DOHH2 (cell line): ENCODE data around the gene TCF12.

Experiments used
- H3F3A ChIP-seq: fragments of 200-600 bp; sonication (generic), shearing (Covaris generic); 2 replicates; pipeline ENCODE4 v1.6.0; 2016; ENCODE audit warnings: antibody characterized with exemption, mild to moderate bottlenecking; ENCODE audit not compliant: control insufficient read depth, insufficient read depth
- H3K27ac ChIP-seq: fragments of 200-600 bp; sonication (generic); 2 replicates; pipeline ENCODE4 v1.5.1; 2014; ENCODE audit warnings: low read depth, mild to moderate bottlenecking, low read length, moderate library complexity
- H3K27me3 ChIP-seq: fragments of 200-600 bp; sonication (generic); 2 replicates; pipeline ENCODE4 v1.6.1; 2014; ENCODE audit warnings: mild to moderate bottlenecking, low read length, mixed read lengths; ENCODE audit not compliant: control insufficient read depth
- H3K36me3 ChIP-seq: fragments of 200-600 bp; sonication (generic); 2 replicates; pipeline ENCODE4 v1.6.1; 2014; ENCODE audit warnings: mild to moderate bottlenecking, low read length, moderate library complexity, mixed read lengths; ENCODE audit not compliant: control insufficient read depth
- H3K4me1 ChIP-seq: fragments of 200-600 bp; sonication (generic); 2 replicates; pipeline ENCODE4 v1.6.1; 2014; ENCODE audit warnings: mild to moderate bottlenecking, low read length, mixed read lengths; ENCODE audit not compliant: control insufficient read depth
- H3K4me2 ChIP-seq: fragments of 200-600 bp; sonication (generic); 2 replicates; pipeline ENCODE4 v1.6.0; 2014; ENCODE audit warnings: mild to moderate bottlenecking, low read length, moderate library complexity
- H3K4me3 ChIP-seq: fragments of 200-600 bp; sonication (generic); 2 replicates; pipeline ENCODE4 v1.5.1; 2014; ENCODE audit warnings: mild to moderate bottlenecking, low read length, mixed read lengths
- H3K79me2 ChIP-seq: fragments of 200-600 bp; sonication (generic); 2 replicates; pipeline ENCODE4 v1.6.1; 2014; ENCODE audit warnings: mild to moderate bottlenecking, low read length, mixed read lengths; ENCODE audit not compliant: control insufficient read depth
- H3K9me2 ChIP-seq: fragments of 200-600 bp; sonication (generic); replicated peaks from 2 replicates; pipeline ENCODE4 v1.6.1; 2014; ENCODE audit warnings: mild to moderate bottlenecking, low read length, mixed read lengths; ENCODE audit not compliant: control insufficient read depth
- H3K9me3 ChIP-seq: fragments of 200-600 bp; sonication (generic); 2 replicates; pipeline ENCODE4 v1.6.1; 2014; ENCODE audit warnings: antibody characterized with exemption, low read length, mixed read lengths; ENCODE audit not compliant: control insufficient read depth, insufficient read depth
- H4K20me1 ChIP-seq: fragments of 200-600 bp; sonication (generic); 2 replicates; pipeline ENCODE4 v1.6.0; 2014; ENCODE audit warnings: low read depth, mild to moderate bottlenecking, antibody characterized with exemption, low read length, moderate library complexity; ENCODE audit not compliant: control insufficient read depth, insufficient read depth
- EZH2phosphoT487 ChIP-seq: fragments of 200-600 bp; sonication (generic); IDR thresholded peaks from 2 replicates; pipeline ENCODE4 v1.6.1; 2017; ENCODE audit warnings: borderline replicate concordance, mild to moderate bottlenecking, antibody characterized with exemption, low read length, moderate library complexity, mixed read lengths
- TF ChIP-seq, protein P1 (sequence below): fragments of 200-600 bp; sonication (generic); IDR thresholded peaks from one replicate; pipeline ENCODE4 v1.5.1; 2014; ENCODE audit warnings: antibody characterized with exemption, mild to moderate bottlenecking, low read depth, low read length; ENCODE audit not compliant: poor library complexity, severe bottlenecking

Gene TCF12

DNA sequence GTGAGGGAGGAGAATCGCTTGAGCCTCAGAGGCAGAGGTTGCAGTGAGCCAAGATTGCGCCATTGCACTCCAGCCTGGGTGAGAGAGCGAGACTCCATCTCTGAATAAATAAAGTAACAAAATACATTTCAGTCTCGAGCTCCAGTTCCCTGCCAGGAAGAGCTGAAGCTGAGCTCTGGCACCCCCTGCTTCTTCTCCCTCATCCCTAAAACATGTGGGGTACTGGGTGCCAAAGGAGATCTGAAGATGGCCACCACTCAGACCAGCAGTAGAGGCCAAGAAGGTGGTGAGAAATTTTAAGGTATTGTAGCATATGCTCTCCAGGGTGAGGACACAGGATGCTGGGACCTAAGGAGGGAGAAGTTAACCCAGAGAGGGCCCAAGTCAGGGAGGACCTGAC is 382.9 kb downstream of the TCF12 start:
- H3K36me3 ChIP-seq, result no peaks in the 10 kb centered on the region
- H3K79me2 ChIP-seq, result peaks cover 36% of the 10 kb centered on the region
- peaks cover 72% of the 10 kb centered on the region for H3K4me1 ChIP-seq
- H3F3A ChIP-seq, result peaks cover 10% of the 10 kb centered on the region
- H3K27ac ChIP-seq, result peak overlapping the region; percentile 66; the same call in 1 of the 2 replicates
- no peaks in the 10 kb centered on the region for H3K9me2 ChIP-seq
- H3K4me3 ChIP-seq, result peak overlapping the region; percentile 86
- H3K9me3 ChIP-seq, result no peaks in the 10 kb centered on the region
- peak overlapping the region; percentile 69 for H3K4me2 ChIP-seq
- H3K27me3 ChIP-seq, result no peaks in the 10 kb centered on the region
- no peaks in the 10 kb centered on the region for H4K20me1 ChIP-seq
- TF ChIP-seq, protein P1, sequence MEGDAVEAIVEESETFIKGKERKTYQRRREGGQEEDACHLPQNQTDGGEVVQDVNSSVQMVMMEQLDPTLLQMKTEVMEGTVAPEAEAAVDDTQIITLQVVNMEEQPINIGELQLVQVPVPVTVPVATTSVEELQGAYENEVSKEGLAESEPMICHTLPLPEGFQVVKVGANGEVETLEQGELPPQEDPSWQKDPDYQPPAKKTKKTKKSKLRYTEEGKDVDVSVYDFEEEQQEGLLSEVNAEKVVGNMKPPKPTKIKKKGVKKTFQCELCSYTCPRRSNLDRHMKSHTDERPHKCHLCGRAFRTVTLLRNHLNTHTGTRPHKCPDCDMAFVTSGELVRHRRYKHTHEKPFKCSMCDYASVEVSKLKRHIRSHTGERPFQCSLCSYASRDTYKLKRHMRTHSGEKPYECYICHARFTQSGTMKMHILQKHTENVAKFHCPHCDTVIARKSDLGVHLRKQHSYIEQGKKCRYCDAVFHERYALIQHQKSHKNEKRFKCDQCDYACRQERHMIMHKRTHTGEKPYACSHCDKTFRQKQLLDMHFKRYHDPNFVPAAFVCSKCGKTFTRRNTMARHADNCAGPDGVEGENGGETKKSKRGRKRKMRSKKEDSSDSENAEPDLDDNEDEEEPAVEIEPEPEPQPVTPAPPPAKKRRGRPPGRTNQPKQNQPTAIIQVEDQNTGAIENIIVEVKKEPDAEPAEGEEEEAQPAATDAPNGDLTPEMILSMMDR, result no peak
- no peak for TF ChIP-seq EZH2phosphoT487

DNA sequence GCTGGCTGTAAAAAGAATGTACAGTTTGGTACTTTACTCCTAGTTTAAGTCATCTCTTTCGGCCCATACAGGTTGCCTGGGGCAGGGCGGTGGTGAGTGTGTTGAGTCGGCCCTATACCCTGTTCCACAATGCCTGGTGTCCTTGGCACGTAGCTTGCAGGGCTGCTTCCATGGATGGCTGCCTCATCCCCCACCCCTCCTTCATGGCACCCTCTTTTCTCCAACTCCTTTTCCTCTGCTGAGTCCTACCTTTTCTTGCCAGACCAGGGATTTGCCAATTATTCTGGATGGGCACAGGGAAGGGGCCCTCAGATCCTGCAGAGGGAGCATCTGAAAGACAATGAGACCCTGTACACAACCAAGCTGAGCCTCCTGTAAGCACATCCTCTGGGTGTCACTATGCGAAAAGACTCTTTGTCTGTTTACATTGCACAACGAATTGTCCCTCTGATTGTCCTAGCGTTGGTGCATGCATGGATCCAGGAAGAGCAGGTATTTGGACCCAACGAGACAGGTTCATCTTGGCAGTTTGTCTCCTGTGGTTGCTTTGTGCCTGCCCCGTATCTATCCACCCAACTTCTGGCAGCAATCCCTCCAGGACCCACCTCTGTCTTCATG is 384.3 kb downstream of the TCF12 start:
- H3K79me2 ChIP-seq, result peaks cover 36% of the 10 kb centered on the region
- no peaks in the 10 kb centered on the region for H3K27me3 ChIP-seq
- peaks cover 67% of the 10 kb centered on the region for H3K4me1 ChIP-seq
- H3K9me3 ChIP-seq, result no peaks in the 10 kb centered on the region
- no peaks in the 10 kb centered on the region for H3K9me2 ChIP-seq
- H4K20me1 ChIP-seq, result no peaks in the 10 kb centered on the region
- peaks cover 10% of the 10 kb centered on the region for H3F3A ChIP-seq
- TF ChIP-seq EZH2phosphoT487, result no peak
- TF ChIP-seq, protein P1, result peak; percentile 12
- peak overlapping the region; percentile 69 for H3K4me2 ChIP-seq
- H3K4me3 ChIP-seq, result peak overlapping the region; percentile 86
- no peak overlapping the region for H3K27ac ChIP-seq
- peaks cover 2% of the 10 kb centered on the region; the same call in 1 of the 2 replicates for H3K36me3 ChIP-seq

DNA sequence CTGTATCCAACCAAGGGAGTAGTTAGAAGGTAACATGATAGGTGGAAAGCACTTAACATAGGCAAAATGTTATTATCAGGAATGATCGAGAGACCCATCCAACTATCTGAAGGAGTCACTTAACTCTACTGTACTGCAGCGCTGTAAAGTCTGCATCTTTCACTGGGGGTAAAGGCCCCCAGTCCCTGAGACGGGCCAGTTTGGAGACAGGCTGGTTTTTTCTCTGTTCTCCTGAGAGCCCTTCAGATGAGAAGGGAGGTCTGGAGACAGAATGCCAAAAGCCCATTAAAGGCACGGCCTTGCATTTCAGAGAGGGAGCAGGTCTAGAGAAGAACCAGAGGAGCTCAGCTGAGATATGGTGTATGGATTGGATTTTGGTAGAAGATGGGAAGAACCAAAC is 386.6 kb downstream of the TCF12 start:
- no peak overlapping the region for H3K27ac ChIP-seq
- TF ChIP-seq, protein P1, result no peak
- TF ChIP-seq EZH2phosphoT487, result no peak

More for the DNA sequence above, 386.6 kb downstream of the TCF12 start:
- Histone ChIP-seq H3K4me3 (no peak overlapping the region), H3F3A (0 out of 2 replicates have a peak, but pooled peaks cover 3% of the 10 kb centered on the region), H3K36me3 (peaks cover 2% of the 10 kb centered on the region; the same call in 1 of the 2 replicates), H3K4me2 (no peak overlapping the region), H3K79me2 (peaks cover 36% of the 10 kb centered on the region), H4K20me1 (no peaks in the 10 kb centered on the region), H3K9me3 (no peaks in the 10 kb centered on the region), H3K27me3 (no peaks in the 10 kb centered on the region), H3K9me2 (no peaks in the 10 kb centered on the region), H3K4me1 (peaks cover 45% of the 10 kb centered on the region)
